AG09309 (cell line): ENCODE measurements around the gene TNS2.

Source experiments
- DNase-seq: peaks from one replicate; pipeline ENCODE4 v3.0.0-alpha.2; 2010; ENCODE audit warnings: low read depth
- H3K4me3 ChIP-seq: 2 replicates; pipeline ENCODE4 v1.5.1; 2011; ENCODE audit warnings: mild to moderate bottlenecking, low read depth, low read length, moderate library complexity; ENCODE audit not compliant: control insufficient read depth
- TF ChIP-seq, protein P1 (sequence below): IDR thresholded peaks from 2 replicates; pipeline ENCODE4 v1.5.1; 2011; ENCODE audit warnings: mild to moderate bottlenecking, low read depth, low read length, inconsistent platforms; ENCODE audit not compliant: insufficient read depth, control insufficient read depth; ENCODE audit errors: missing control alignments

TNS2 gene

DNA sequence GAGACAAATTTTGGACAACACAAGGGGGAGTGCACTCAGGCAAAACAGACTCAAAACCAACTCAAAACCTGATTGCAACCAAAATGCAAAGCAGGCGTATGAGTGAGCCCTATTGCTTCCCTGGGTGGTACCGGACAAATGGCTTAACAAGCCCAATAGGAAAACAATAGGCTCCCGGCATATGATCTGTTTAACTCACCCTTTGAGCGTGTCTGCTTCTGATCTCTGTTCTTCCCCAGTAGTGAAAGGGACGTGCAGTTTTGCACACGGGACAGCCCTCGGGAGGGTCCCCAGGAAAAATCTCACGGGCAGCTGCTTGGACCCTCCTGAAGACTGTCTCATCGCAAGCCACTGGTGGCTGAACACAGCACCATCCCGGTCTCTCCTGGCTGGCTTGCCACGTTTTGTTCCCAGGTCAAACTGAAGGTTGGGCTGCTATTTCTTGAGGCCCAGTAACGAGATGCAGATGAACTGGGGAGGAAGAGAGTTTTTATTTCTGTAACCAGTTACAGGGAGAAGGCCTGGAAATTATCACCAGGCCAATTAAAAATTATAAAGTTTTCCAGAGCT lies 63.4 kb downstream of the TNS2 start:
- TF ChIP-seq, protein P1, sequence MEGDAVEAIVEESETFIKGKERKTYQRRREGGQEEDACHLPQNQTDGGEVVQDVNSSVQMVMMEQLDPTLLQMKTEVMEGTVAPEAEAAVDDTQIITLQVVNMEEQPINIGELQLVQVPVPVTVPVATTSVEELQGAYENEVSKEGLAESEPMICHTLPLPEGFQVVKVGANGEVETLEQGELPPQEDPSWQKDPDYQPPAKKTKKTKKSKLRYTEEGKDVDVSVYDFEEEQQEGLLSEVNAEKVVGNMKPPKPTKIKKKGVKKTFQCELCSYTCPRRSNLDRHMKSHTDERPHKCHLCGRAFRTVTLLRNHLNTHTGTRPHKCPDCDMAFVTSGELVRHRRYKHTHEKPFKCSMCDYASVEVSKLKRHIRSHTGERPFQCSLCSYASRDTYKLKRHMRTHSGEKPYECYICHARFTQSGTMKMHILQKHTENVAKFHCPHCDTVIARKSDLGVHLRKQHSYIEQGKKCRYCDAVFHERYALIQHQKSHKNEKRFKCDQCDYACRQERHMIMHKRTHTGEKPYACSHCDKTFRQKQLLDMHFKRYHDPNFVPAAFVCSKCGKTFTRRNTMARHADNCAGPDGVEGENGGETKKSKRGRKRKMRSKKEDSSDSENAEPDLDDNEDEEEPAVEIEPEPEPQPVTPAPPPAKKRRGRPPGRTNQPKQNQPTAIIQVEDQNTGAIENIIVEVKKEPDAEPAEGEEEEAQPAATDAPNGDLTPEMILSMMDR, result no peak
- no peak overlapping the region for H3K4me3 ChIP-seq
- no peak for DNase-seq

DNA sequence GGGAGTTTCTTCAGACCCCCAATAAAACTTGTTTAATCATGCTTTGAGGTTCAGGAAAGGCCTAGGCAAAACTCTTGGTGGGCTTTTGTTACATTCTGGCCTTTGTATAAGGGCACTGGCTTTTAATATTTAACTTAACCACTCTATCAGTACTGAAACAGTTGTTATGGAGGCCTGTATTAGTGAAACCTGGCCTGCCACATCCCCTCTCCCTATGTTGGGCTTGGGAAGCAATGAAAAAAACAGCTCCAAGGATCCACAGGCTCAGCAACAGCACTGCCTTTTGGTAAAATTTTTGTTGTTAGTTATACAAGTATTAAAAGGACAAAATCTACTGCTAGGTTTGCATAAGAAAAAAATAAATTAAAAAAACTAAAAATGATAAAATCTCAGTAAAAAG lies 64.1 kb downstream of the TNS2 start:
- no peak for DNase-seq
- TF ChIP-seq, protein P1, result no peak
- H3K4me3 ChIP-seq, result no peak overlapping the region
